GM18858 (cell line): ENCODE results near the gene OR2V2.
"Not testable (repeated sequence)": the region's sequence is repeated elsewhere in the genome, so short reads cannot be mapped to it uniquely, and the experiment has no call there.

Source experiments
- ATAC-seq: cut with Tn5 transposase; IDR thresholded peaks from one replicate; pipeline ENCODE4 v1.9.1; 2021; ENCODE audit not compliant: unreplicated experiment

The OR2V2 gene

DNA sequence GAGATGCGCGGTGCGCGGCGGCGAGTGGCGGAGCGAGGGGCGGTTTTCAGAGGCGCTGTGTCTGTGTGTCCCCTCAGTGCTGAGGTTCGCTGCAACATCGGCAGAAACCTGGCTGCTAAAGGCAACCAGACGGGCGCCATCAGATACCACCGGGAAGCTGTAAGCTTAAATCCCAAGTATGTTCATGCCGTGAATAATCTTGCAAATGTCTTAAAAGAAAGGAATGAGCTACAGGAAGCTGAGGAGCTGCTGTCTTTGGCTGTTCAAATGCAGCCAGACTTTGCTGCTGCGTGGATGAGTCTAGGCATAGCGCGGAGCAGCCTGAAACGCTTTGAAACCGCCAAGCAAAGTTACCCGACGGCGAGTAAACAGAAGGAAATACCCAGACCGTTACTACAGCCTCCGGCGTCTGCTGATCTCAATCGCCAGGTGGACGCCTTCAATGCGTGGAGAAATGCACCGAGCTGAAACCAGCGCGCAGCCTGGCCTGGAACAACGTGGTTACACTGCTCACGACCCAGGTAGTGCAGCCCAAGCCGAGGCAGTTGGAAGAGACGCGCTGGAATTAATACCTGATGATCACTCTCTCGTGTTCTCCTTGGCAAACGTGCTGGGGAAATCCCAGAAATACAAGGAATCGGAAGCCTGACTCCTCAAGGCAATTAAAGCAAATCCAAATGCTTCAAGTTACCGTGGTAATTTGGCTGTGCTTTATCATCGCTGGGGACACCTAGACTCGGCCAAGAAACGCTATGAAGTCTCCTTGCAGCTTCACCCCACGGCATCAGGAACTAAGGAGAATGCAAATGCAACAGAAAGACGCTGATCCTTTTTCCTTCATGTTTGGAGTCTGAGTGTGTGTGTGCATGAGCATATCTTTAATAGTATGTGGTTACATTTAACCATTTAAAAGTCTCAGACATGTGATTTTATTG is 32.3 kb upstream of the OR2V2 start:
- ATAC-seq, result no peak

DNA sequence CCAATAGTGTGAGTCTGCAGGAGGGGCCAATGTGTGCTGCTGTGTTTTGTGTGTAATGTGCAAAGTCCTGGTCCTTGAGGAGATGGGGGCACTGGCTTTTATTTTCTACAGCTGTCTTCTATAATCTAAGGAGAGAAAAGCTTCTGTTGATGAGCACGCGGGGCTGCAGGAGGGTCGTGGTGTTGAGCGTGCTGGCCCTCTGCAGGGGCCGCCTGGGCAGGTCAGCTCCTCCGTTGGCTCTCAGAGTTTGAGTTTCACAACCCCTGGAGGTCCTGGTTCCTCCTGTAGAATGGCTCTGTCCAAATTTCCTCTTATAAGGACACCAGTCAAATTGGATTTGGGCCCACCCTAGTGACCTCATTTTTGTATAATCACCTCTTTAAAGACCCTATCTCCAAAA is 29.0 kb upstream of the OR2V2 start:
- no peak for ATAC-seq

DNA sequence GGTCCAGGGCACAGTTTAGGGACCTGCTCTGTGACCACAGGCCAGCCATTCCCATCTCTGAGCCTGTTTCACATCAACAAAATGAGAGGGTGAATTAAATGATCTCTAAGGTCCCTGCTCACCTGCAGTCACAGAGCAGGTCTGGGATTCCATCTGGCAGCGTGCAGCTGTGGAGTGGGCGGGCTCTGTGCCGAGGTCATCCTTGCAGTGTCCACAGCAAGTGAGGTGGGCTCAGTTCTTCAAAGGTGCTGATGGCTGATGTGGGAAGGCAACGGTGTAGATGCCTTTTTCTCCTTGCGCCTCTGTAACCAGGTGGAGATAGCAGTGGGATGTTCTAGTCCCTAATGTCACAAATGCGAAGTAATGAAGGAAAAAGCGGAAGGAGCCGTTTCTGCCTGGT is 28.3 kb upstream of the OR2V2 start:
- ATAC-seq, result no peak

DNA sequence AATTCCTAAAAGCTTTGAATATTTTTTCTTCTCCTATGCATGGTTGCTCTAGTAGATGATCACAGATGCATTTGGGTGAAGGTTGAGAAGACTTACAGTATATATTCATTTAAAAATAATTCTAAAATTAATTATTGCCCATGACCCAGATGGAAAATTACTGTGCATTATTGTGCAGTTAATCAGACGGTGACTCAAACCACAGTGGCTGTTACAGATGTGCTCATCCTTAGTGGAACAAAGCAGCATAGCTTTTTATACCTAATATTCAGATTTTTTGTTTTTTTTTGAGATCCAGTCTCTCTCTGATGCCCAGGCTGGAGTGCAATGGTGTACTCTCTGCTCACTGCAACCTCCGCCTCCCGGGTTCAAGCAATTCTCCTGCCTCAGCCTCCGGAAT is 27.1 kb upstream of the OR2V2 start:
- ATAC-seq, result no peak

DNA sequence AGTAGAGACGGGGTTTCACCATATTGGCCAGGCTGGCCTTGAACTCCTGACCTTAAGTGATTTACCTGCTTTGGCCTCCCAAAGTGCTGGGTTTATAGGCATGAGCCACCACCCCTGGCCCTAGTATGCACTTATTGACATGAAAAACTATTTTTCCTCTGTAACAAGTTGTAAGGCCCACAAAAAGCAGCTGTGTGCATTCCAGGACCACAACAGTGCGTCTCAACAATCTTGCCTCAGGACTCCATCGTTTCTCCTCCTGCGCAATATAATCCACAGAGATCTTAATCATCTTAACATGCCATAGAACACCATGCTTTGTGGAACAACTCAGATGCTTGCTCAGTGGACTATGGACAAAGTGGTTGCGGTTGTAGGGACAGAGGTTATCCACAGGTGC is 26.6 kb upstream of the OR2V2 start:
- ATAC-seq, result no peak

DNA sequence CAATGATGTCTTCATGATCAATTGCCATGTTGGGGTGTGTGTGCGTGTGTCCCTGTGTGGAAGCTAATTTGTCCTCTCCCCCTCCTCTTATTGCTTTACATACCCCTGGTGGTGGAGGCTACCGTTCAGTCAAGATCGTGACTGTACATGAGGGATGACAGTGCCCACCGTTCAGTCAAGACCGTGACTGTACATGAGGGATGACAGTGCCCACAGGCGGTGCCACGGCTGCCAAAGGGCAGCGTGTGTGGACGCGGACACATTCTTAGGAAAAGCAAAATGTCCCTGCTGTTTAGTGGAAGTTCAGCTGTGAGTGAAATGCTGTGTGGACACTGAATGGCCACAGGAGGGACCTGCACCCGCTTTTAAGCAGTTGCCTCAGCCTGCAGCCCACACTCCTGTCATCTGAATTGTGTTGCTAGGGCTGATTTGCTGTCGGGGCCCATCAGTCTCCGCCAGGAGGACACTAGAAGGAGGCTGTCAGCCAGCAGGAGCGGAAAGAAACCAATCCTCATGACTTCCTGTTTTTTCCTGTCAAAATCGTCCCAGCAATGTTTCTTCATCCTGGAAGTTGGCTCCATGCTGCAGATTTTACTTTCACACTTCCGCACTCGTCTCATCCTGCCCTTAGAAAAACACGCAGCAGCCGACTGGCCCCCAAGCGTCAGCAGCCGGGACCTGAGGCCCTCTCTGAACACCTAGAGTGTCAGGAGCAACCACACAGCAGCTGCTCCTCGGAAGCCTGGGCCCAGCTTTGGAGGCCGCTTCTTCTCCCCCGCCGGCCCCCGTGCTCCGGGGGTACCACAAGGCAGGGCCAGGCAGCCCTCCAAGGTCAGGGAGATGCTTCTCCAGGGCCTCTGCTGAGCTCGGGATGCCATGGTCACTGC is 25.5 kb upstream of the OR2V2 start:
- no peak for ATAC-seq

DNA sequence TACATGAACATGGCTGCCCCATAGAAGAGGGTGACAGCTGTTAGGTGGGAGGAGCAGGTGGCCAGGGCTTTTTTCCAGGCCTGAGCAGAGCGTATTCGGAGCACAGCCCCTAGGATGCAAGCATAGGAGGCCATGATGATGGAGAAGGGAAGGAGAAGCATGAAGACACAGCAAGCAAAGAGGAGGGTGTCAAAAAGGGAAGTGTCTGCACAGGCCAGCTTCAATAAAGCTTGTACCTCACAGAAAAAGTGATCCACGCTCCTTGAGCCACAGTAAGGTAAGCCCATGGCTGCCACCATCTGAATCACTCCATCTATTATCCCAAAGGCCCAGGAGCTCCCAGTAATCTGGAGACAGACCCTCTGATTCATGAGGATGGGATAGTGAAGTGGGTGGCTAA is 22.9 kb upstream of the OR2V2 start:
- ATAC-seq, result no peak

DNA sequence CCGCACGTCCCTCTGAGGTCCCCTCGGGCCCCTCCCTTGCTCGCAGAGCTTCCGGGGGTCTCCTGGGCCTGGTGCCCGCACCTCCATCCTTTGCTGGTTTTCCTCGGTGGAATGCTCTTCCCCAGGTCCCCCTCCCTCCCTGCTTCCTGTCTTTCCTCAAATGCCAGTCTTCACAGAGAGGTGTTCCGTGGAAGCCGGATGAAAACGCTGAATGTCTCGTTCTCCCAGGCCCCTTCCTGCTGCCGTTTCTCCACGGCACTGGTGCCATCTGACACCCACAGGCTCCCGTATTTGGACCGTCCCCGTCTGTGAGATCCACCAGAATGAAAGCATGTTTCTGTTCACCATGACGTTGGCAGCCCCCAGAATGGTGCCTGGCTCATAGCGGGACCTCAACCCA is 20.5 kb upstream of the OR2V2 start:
- no peak for ATAC-seq

DNA sequence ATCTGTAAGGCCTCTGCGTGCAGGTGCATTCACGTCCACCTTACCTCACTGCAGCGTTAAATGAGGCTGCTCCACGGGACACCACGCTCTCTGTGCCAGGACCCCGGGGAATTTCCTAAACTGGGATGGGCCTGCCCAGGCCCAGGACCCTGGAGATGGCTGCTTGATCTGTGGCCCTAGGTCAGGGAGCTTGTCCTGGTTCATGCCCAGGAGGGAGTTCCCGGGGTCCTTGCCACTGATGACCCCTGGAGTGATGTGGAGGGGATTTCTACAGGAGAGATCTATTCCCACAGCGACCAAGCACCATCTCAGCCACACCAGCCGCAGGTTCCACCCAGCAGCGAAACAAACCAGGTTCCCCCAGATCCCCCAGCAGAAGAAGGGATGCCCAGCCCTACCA is 19.9 kb upstream of the OR2V2 start:
- ATAC-seq, result no peak

DNA sequence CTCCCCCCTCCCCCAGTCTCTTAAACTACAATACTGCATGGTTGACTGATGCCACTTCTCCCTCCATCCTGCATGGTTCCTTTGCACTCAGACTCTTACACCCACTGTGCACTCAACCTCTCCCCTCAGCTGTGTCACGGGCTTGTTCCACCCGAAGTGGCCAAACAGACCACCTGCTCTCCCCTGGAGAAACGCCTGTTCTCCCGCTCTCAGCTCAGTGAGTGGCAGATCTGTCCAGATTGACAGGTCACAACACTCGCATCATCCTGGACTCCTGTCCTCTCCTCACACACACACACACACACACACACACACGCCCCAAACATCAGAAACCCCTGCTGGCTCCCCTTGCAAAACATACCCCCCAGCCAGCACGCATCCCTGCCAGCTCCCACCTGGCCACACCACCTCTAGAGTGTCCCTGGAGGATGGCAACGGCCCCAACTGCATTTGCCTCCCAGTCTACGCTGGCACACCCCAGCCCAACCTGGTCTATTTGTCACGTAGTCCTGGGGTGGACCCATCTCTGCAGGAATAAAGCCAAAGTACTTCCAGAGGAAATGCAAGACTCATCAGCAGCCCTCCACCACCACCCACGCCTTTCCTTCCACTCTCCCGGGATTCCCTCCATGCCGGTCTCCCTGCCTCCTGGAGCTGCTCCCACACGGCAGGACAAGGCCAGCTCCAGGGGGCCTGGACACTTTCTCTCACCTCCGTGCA is 19.3 kb upstream of the OR2V2 start:
- ATAC-seq, result no peak

DNA sequence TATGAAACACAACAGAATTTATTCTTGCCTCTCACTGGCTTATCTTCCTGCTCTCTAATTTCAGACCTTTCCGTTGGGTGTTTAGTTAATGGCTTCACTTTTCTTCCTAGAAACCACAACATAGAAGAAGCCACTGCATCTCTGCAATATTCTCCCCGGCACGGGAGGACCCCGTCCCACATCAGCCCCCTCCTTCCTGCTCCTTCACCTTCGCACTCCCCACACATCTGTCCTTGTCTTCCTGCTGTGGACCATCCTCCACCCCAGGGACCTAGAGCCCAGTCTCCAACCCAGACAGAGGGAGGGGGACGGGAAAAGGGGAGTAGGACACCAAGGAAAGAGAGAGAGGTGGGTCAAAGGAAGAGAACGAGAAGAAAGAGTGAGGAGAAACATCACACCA is 17.8 kb upstream of the OR2V2 start:
- no peak for ATAC-seq

DNA sequence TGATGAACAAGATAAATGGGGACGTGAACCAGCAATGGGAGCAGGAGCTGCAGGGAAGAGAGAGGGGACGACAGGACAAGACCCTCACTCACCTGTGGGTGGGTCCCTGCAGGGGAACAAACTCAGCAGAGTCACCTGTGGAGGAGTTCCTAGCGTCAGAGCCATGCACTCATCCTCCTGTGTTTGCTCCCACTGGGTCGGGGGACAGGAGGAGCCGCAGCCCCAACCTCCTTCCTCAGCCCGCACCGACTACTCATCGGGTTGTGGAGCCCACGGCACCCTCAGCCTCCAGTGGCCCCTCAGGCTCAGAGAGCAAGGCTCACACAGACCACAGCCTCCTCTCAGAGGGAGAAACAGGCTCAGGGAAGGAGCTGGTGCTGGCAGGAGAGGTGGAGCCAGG is 17.3 kb upstream of the OR2V2 start:
- ATAC-seq, result not testable (repeated sequence)

DNA sequence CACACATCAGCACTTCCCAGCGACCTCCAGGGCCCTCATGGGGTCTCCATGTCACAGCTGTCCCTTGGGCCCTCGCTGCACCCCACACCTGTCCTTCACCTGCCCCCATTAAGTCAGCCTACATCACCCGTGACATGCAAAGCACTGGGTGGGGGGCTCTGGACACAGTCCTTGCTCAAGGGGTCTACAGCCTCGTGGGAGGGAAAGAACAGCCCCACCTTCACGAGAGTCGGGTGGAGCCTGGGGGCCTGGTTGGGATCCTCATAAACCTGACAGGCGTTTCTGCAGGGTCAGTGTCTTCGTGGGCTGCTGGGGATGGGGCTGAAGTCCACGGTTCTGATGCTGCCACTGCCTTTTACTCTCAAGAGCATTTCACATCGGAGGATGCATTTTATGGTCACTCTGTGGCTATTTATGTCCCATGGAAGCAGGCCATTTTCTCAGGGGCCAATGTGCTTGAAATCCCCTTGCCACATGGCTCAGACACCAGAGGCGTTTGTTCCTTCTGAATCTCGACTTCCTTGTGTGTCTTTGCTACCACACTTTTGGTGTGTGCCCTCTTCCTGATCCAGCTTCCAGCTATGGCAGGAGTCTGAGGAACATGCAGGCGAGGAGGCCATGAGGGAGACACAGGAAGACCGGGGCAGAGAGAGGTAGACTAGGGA is 16.4 kb upstream of the OR2V2 start, which contains the start of gene OR2V1:
TSS of gene OR2V1 (minus strand) at position 338 of the 665 bp plus-strand sequence. CDS start 5,865 bp downstream, outside the sequence.
- ATAC-seq, result no peak

DNA sequence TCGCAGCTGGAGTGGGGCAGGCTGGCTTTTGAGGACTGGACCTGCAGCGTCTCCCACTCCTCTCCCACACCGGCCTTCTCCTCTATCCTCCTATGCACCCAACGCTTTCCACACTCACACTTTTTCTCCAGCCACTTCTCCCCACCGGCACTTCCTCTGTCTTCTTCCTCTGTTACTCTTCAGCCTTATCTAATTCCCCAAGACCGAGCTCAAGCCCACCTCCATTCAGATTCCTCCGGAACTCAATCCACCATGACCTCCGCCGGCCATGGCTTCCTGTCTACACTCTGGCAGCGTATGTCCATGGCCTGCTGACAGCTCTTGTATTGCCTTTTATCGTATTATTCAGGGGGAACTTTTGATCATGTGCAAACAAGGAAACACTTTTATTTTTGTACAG is 15.9 kb upstream of the OR2V2 start:
- ATAC-seq, result no peak

DNA sequence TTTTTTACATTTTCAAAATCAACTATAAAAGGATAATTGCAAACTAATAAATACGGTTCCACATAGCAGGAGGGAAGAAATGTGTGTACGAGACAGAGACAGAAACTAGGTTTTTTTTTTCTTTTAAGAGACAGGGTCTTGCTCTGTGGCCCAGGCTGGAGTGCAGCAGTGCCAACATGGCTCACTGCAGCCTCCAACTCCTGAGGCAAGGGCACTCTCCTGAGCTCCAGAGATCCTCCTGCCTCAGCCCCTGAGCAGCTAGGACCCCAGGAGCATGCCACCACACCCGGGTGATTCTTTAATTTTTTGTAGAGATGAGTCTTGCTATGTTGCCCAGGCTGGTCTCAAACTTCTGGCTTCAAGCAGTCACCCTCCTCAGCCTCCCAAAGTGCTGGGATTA is 14.3 kb upstream of the OR2V2 start:
- no peak for ATAC-seq

DNA sequence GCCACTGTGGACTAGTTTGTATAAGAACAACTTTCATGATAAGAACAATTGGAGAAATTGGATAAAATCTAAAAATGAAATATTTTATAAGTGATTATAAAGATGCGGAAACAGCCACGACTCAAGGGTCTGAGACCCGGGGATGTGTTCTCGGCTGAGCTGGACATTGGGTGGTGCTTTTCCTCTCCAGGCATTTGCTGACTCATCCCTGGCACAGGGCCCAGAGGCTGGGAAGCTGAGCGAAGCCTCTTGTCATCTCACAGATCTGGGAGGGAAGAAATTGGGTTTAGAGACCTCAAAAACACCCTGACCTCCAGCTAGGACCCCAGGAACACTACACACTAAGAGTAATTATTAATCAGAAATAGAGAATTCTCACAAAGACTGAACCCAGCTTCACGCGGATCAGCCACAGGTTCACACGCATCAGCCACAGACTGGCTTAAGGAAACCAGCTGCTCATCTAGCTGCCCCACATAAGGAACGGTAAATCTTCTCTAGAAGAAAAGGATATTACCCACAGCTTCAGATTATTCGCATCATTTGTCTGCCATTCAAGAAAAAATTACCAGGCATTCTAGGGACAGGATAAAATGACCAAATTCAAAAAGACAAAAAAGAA is 13.7 kb upstream of the OR2V2 start:
- ATAC-seq, result no peak

DNA sequence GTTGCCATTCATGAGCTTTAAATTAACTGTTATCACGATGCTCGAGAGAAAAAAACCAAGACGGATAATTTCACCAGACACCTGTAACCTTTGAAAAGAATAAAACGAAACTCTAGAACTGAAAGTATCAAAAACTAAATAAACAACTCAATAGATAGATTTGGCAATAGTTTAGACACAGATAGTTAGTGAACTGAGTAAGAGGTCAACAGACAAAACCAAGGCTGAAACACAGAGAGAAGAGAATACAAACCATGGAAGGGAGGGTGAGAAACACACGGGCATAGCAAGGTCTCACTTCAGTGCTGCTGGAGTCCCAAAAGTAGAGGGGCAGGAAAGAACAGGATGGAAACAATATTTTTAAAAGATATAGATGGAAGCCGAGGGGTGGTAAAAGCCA is 13.1 kb upstream of the OR2V2 start:
- ATAC-seq, result no peak

DNA sequence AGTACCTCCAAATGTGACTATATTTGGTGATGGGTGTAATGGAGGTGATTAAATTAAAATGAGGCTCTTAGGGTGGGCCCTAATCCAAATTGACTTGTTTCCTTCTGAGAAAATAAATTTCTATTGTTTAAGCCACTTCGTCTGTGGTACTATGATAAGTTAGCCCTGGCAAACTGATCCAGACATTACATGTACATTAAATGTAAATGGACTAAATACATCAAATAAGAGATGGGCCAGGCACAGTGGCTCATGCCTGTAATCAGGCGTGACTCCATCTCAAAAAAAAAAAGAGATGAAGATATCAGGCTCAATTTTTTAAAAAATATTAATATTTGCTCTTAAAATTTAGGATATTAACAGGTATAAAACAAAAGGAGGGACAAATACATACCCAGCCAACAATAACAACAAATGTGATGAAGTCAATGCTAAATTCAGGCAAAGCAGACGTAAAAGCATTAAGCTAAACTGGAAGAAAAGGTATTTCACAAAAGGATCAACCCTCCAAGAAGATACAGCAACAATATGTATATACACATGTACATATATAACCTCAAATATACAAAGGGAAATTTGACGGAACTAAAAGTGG is 10.9 kb upstream of the OR2V2 start:
- no peak for ATAC-seq

DNA sequence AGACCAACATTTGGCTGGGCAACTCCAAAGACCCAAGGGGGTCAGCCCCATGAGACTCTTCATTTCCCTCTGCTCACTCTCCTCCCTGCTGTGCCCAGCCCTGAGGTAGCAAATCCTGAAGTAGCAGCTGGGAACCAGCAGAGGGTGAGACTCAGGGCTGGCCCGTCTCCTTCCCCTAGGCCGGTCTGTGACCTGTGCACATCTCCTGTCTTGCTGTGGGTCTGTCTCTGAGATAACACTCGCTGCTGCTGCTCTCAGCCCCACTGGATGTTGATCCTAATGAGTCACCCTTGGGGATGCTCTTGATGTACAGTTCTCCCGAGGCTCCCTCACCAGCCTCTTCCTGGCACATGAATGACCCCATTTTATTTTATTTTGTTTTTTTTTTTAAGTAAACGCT is 9.1 kb upstream of the OR2V2 start:
- no peak for ATAC-seq

DNA sequence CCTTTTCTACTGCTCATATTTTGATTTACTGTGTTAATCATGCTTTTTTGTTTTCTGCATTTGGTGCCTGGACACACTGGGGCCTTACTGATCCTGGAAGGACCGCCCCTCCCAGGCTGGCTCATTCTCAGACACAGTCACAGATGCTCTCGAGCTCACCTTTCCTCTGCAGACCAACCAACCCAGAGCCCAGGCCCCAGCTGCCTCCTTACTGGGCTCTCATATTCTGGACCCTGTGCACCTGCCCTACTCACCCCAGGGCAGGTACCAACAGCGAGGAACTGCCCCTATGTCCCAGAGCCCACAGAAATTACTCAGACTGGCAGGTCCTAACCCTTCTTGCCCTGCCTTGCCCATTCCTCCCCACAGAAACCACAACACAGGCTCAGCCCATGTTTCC is 6.6 kb upstream of the OR2V2 start:
- ATAC-seq, result no peak
